Keratinocyte (primary cell): Measurements from ENCODE around the gene NRF1.

Experiments
- EZH2 ChIP-seq: IDR thresholded peaks from one replicate; pipeline ENCODE4 v1.6.1; 2012; ENCODE audit warnings: inconsistent platforms, mild to moderate bottlenecking, low read length, moderate library complexity
- TF ChIP-seq, protein P1 (sequence below), 3 experiments: IDR thresholded peaks in 1 of 3; conservative IDR thresholded peaks in 1 of 3; optimal IDR thresholded peaks in 1 of 3; 2 replicates in 2 of 3; 3 replicates in 1 of 3; pipeline versions ENCODE3 to v1.5.1; 2011; ENCODE audit warnings: low read length in 3 of 3, mild to moderate bottlenecking in 3 of 3, moderate library complexity in 2 of 3, control low read depth in 1 of 3, inconsistent platforms in 1 of 3; ENCODE audit not compliant: insufficient read depth in 2 of 3; ENCODE audit errors: extremely low read depth in 1 of 3

DNA sequence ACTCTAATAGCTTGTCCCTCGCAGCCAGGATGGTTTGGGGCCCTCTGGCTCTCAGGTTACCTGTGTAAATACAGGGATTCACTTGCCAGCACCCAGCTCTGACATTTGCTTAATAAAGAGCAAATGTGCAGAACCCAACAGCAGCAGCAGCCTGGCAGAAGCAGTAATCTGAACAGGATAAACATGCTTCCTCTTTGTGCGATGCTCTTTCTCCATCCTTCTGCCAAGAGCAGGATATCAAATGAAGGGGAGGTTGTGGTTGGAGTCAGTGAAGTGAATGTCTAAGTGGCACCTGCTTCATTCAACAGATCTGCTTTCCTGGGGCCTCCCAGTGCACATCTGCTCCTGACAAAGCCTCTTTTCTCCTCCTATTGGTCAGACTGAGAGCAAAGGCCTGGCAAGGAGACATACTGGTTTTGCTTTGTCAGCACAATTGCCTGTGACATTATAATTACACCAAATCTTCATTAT, 130.3 kb downstream of the NRF1 start:
- TF ChIP-seq, protein P1, sequence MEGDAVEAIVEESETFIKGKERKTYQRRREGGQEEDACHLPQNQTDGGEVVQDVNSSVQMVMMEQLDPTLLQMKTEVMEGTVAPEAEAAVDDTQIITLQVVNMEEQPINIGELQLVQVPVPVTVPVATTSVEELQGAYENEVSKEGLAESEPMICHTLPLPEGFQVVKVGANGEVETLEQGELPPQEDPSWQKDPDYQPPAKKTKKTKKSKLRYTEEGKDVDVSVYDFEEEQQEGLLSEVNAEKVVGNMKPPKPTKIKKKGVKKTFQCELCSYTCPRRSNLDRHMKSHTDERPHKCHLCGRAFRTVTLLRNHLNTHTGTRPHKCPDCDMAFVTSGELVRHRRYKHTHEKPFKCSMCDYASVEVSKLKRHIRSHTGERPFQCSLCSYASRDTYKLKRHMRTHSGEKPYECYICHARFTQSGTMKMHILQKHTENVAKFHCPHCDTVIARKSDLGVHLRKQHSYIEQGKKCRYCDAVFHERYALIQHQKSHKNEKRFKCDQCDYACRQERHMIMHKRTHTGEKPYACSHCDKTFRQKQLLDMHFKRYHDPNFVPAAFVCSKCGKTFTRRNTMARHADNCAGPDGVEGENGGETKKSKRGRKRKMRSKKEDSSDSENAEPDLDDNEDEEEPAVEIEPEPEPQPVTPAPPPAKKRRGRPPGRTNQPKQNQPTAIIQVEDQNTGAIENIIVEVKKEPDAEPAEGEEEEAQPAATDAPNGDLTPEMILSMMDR (optimal IDR thresholded peaks at IDR 0.05 in 1 of 3, IDR thresholded peaks at IDR 0.05 in 1 of 3, conservative IDR thresholded peaks at IDR 0.05 in 1 of 3; ENCODE audit: extremely low read depth in 1 of 3, insufficient read depth in 2 of 3, low read length in 3 of 3): no peak
- TF ChIP-seq EZH2: no peak
